GM21360 (cell line): Measurements from ENCODE around the gene PLCH2.

Source experiments
- ATAC-seq: cut with Tn5 transposase; IDR thresholded peaks from one replicate; pipeline ENCODE4 v1.9.1; 2021; ENCODE audit warnings: mild to moderate bottlenecking, moderate library complexity; ENCODE audit not compliant: unreplicated experiment

The PLCH2 gene

GRCh38 chr1:2460996-2461751, 14.9 kb upstream of the PLCH2 start:
- ATAC-seq: no peak

GRCh38 chr1:2462819-2463218, 13.3 kb upstream of the PLCH2 start:
- no peak for ATAC-seq

- ATAC-seq: no peak
Observed at GRCh38 chr1:2463396-2463795, 12.7 kb upstream of the PLCH2 start.

- ATAC-seq: no peak
Observed at GRCh38 chr1:2465371-2466269, 10.5 kb upstream of the PLCH2 start.

GRCh38 chr1:2466270-2466665, 9.8 kb upstream of the PLCH2 start:
- ATAC-seq: no peak

GRCh38 chr1:2466958-2467554, 9.0 kb upstream of the PLCH2 start:
- ATAC-seq: no peak

GRCh38 chr1:2468041-2468472, 8.0 kb upstream of the PLCH2 start:
- no peak for ATAC-seq

GRCh38 chr1:2468540-2468939, 7.5 kb upstream of the PLCH2 start:
- ATAC-seq: no peak

- no peak for ATAC-seq
Observed at GRCh38 chr1:2469103-2469940, 6.8 kb upstream of the PLCH2 start.

- no peak for ATAC-seq
Observed at GRCh38 chr1:2470290-2471158, 5.6 kb upstream of the PLCH2 start.

GRCh38 chr1:2471159-2471471, 5.0 kb upstream of the PLCH2 start:
- no peak for ATAC-seq

- ATAC-seq: no peak
Observed at GRCh38 chr1:2471587-2472001, 4.5 kb upstream of the PLCH2 start.

- ATAC-seq: no peak
Observed at GRCh38 chr1:2472109-2472508, 4.0 kb upstream of the PLCH2 start.

- ATAC-seq: no peak
Observed at GRCh38 chr1:2472561-2473177, 3.4 kb upstream of the PLCH2 start.

GRCh38 chr1:2473198-2473597, 2.9 kb upstream of the PLCH2 start:
- ATAC-seq: no peak

- ATAC-seq: no peak
Observed at GRCh38 chr1:2474104-2474844, 1.8 kb upstream of the PLCH2 start.

GRCh38 chr1:2474933-2475371, 1.1 kb upstream of the PLCH2 start:
- no peak for ATAC-seq

- no peak for ATAC-seq
Observed at GRCh38 chr1:2475571-2475970, 518 bp upstream of the PLCH2 start.

- no peak for ATAC-seq
Observed at GRCh38 chr1:2477309-2477708, 1.2 kb downstream of the PLCH2 start.
